GM12865 (cell line): ENCODE measurements around the gene MAPK8.
A peak's percentile ranks its signal among the peaks of the same experiment; 100 is the strongest.

Source experiments
- DNase-seq: peaks from one replicate; pipeline ENCODE4 v3.0.0; 2010; ENCODE audit warnings: low read depth
- H3K4me3 ChIP-seq: 2 replicates; pipeline ENCODE4 v1.5.1; 2011; ENCODE audit warnings: mild to moderate bottlenecking, low read depth, low read length, control low read depth
- CTCF ChIP-seq: IDR thresholded peaks from 2 replicates; pipeline ENCODE4 v1.5.1; 2011; ENCODE audit warnings: low read length, control low read depth, low read depth, inconsistent platforms; ENCODE audit not compliant: insufficient read depth; ENCODE audit errors: missing control alignments

The MAPK8 gene

DNA sequence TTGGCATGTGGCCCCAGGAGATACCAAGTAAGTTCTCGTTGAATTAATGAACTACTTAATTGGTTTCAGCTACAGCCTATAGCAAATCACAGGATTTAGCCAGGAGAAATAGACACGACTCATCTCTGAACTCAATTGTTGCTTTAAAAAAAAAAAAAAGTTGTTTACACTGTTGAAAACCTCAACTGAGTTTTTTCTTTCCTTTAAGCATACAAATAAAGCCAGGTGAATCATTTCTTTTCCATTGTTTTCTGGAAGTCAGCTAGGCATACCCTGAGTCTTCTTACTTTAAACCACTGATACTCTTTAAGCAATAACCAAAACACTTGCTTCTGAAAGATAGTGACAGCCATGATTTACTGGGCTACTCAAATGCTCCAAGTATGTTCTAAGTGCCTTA, 32.7 kb upstream of the MAPK8 start:
- no peak overlapping the region for H3K4me3 ChIP-seq
- no peak for DNase-seq
- TF ChIP-seq CTCF = no peak

DNA sequence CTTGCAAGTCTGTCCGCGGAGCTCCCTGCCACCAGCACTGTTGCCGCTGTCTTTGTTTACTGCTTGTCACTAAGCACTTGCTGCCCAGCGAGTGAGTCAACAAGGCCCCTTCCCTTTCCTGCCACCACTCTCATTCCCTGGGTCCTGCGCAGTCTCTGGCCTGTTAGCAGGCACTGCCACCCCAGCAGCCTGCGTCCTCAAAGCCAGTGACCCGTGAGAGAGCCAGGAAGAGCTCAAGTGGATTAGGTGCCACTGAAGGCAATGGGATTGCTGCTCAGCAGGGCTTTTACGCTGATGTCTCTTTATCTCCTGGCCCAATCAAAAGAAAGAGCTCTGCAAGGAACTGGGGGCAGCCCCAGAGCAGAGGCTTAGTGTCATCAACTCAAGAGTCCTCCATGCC, 31.8 kb upstream of the MAPK8 start, which contains the start of gene FRMPD2:
FRMPD2 (minus strand) TSS at position 61 of the 400 bp plus-strand sequence. CDS start 129 bp downstream, outside the sequence.
- DNase-seq = no peak
- TF ChIP-seq CTCF = no peak
- H3K4me3 ChIP-seq = no peak within 1 kb of the TSS

DNA sequence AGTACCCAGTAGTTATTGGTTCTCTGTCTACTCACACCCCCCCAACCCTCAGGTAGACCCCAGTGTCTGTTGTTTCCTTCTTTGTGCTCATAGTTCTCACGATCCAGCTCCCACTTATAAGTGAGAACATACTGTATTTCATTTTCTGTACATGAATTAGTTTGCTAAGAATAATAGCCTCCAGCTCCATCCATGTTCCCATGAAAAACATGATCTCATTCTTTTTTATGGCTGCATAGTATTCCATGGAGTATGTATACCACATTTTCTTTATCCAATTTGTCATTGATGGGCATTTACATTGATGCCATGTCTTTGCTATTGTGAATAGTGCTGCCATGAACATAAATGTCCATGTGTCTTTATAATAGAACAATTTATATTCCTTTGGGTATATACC, 29.4 kb upstream of the MAPK8 start:
- DNase-seq = no peak
- H3K4me3 ChIP-seq = no peak overlapping the region
- TF ChIP-seq CTCF = no peak

- DNase-seq = peak; percentile 94
- TF ChIP-seq CTCF = no peak
- H3K4me3 ChIP-seq = no peak overlapping the region
Measured at GRCh38 chr10:48279081-48279751, 27.3 kb upstream of the MAPK8 start.

DNA sequence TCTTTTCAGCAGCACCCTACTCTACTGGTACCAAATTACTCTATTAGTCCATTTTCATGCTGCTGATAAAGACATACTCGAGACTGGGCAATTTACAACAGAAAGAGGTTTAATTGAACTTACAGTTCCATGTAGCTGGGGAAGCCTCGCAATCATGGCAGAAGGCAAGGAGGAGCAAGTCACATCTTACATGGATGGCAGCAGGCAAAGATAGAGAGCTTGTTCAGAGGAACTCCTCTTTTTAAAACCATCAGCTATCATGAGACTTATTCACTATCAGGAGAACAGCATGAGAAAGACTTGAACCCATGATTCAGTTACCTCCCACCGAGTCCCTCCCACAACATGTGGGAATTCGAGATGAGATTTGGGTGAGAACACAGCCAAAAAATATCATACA, 24.8 kb upstream of the MAPK8 start:
- DNase-seq = peak; percentile 34
- peak overlapping the region; percentile 59 for H3K4me3 ChIP-seq

DNA sequence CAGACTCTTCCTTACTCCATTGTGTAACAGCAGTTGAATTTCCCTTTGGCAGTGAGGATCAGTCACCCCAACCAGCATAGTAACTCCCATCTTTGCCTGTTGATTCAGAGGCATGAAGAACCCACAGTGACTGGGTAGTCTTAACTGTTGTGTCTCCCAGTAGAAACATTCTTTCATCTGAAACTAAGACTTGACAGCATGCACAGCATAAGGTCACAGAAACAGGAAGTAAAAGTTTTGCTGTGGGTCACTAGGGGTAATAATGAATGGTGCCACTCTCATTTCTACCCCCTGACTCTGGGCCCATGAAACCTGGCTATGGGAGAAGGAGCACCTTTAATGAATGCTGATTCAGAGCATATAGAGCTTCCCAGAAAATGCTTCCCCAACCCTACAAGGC, 23.6 kb upstream of the MAPK8 start:
- peak; percentile 87 for DNase-seq
- no peak for TF ChIP-seq CTCF
- peak overlapping the region; percentile 59 for H3K4me3 ChIP-seq

DNA sequence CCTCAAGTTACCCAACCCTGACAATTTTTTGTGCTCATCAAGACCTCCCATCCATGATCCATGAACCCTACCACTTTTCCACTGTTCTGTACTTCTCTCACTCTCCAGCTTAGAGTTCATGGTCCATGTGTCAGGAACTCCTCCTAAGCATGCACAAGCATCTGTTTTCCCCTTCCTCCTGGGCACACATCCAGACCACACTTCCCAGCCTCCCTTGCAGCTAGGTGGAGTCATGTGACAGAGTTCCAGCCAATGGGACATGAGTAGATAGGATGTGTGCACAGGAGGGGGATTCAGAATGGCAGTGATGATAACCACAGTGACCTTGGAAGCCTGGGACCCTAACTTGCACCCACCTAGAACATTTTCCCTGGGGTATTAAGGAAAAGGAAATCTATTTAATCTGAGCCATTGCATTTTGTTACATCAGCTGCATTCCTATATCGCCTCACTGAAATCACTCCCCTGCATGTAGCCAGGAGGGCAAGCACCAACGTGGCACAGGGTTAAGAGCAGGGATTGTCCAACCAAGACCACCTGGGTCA, 22.4 kb upstream of the MAPK8 start:
- TF ChIP-seq CTCF = no peak
- DNase-seq = no peak

More for the DNA sequence above, 22.4 kb upstream of the MAPK8 start:
- no peak overlapping the region for H3K4me3 ChIP-seq
